AML-193 (cell line): ENCODE results near the gene CLDN7.
"Not testable (repeated sequence)": the region's sequence is repeated elsewhere in the genome, so short reads cannot be mapped to it uniquely, and the experiment has no call there.

Experiments used
- DNase-seq, 2 experiments: peaks; one replicate each; lab custom pipeline; 2025; lab: John Stamatoyannopoulos, UW

CLDN7 gene

GRCh38 chr17:7253082-7253481 is 9.2 kb downstream of the CLDN7 start:
- DNase-seq = no peak

GRCh38 chr17:7252176-7253043 is 9.9 kb downstream of the CLDN7 start, which contains the start of gene ELP5:
TSS of gene ELP5 (plus strand) at chr17:7252215. CDS start at chr17:7252551, 336 bp downstream.
- DNase-seq = peak; percentile 45 to 57

GRCh38 chr17:7251661-7252175 is 10.6 kb downstream of the CLDN7 start, which contains the start of gene CTDNEP1:
TSS of gene CTDNEP1 (minus strand) at chr17:7251734. CDS start at chr17:7251296, 438 bp downstream.
- DNase-seq = peak; percentile 83 to 87

GRCh38 chr17:7250695-7251627 is 11.3 kb downstream of the CLDN7 start:
- DNase-seq = no peak

- peak in 1 of 2 experiments; percentile 13 for DNase-seq
These were observed 12.4 kb downstream of the CLDN7 start for GRCh38 chr17:7249830-7250229.

GRCh38 chr17:7249214-7249613 is 13.1 kb downstream of the CLDN7 start:
- DNase-seq = no peak

GRCh38 chr17:7248796-7249195 is 13.5 kb downstream of the CLDN7 start:
- no peak for DNase-seq

- no peak for DNase-seq
These were observed 15.5 kb downstream of the CLDN7 start for GRCh38 chr17:7246779-7247178.

- not testable (repeated sequence) for DNase-seq
These were observed 18.4 kb downstream of the CLDN7 start for GRCh38 chr17:7243838-7244237.

GRCh38 chr17:7243453-7243729 is 18.9 kb downstream of the CLDN7 start:
- DNase-seq = no peak

- peak; percentile 43 to 61 for DNase-seq
These were observed 19.4 kb downstream of the CLDN7 start for GRCh38 chr17:7242717-7243452.

- DNase-seq = peak; percentile 39 to 47
These were observed 20.2 kb downstream of the CLDN7 start, which contains the start of gene GABARAP for GRCh38 chr17:7241783-7242716. TSS of gene GABARAP (minus strand) at chr17:7242449. CDS start at chr17:7242330, 119 bp downstream.

GRCh38 chr17:7241090-7241733 is 21.1 kb downstream of the CLDN7 start:
- no peak for DNase-seq

- no peak for DNase-seq
These were observed 21.9 kb downstream of the CLDN7 start for GRCh38 chr17:7240375-7240774.

- peak; percentile 87 for DNase-seq
These were observed 22.9 kb downstream of the CLDN7 start, which contains the start of gene PHF23 for GRCh38 chr17:7239091-7240027. TSS of gene PHF23 (minus strand) at chr17:7239457. CDS start at chr17:7239279, 178 bp downstream.

GRCh38 chr17:7238420-7239090 is 23.7 kb downstream of the CLDN7 start:
- DNase-seq = no peak

GRCh38 chr17:7237761-7238419 is 24.4 kb downstream of the CLDN7 start:
- peak in 1 of 2 experiments; percentile 3 for DNase-seq
